GM12891 (cell line): Measurements from ENCODE around the gene ZBTB46.

Experiments used
- DNase-seq: peaks from one replicate; pipeline ENCODE4 v3.0.0; 2011; ENCODE audit warnings: low spot score; ENCODE audit not compliant: insufficient read length
- FAIRE-seq: peaks from 2 replicates; lab custom pipeline; 2011; peaks lifted over from hg19 to GRCh38; lab: Jason Lieb, UNC
- PAX5 ChIP-seq: IDR thresholded peaks from 2 replicates; pipeline ENCODE4 v1.6.1; 2011; ENCODE audit warnings: low read length, moderate library complexity, mild to moderate bottlenecking; ENCODE audit not compliant: insufficient read depth, severe bottlenecking
- POLR2A ChIP-seq: IDR thresholded peaks from 2 replicates; pipeline ENCODE4 v1.6.1; 2011; ENCODE audit warnings: low read depth, low read length, control low read depth
- POLR2AphosphoS5 ChIP-seq: IDR thresholded peaks from 2 replicates; pipeline ENCODE4 v1.6.1; 2011; ENCODE audit warnings: low read depth, low read length, control low read depth
- POU2F2 ChIP-seq: IDR thresholded peaks from 2 replicates; pipeline ENCODE4 v1.6.1; 2011; ENCODE audit warnings: low read depth, mild to moderate bottlenecking, control low read depth, low read length, moderate library complexity
- SPI1 ChIP-seq: IDR thresholded peaks from 2 replicates; pipeline ENCODE4 v1.6.1; 2011; ENCODE audit warnings: low read depth, low read length, control low read depth
- TAF1 ChIP-seq: IDR thresholded peaks from 2 replicates; pipeline ENCODE4 v1.6.1; 2011; ENCODE audit warnings: low read depth, low read length, control low read depth

ZBTB46 gene

GRCh38 chr20:63753381-63753780 lies 77.7 kb downstream of the ZBTB46 start:
- DNase-seq (no peak), FAIRE-seq (no peak)
- TF ChIP-seq PAX5 (no peak), POLR2AphosphoS5 (no peak), SPI1 (no peak), POU2F2 (no peak), TAF1 (no peak), POLR2A (no peak)

- DNase-seq (peak; percentile 13), FAIRE-seq (no peak)
- no peak for TF ChIP-seq POLR2A
- TF ChIP-seq TAF1: no peak
- no peak for TF ChIP-seq SPI1
These were observed 78.5 kb downstream of the ZBTB46 start for GRCh38 chr20:63752411-63753101.

GRCh38 chr20:63751471-63752271 lies 79.4 kb downstream of the ZBTB46 start:
- FAIRE-seq (no peak), DNase-seq (peak; percentile 35)
- TF ChIP-seq POLR2AphosphoS5 (no peak), PAX5 (no peak), TAF1 (no peak), POLR2A (no peak), POU2F2 (no peak), SPI1 (no peak)

- TF ChIP-seq TAF1 (no peak), SPI1 (no peak), POLR2A (no peak), PAX5 (no peak), POU2F2 (no peak), POLR2AphosphoS5 (no peak)
- no peak for DNase-seq
- no peak for FAIRE-seq
These were observed 80.1 kb downstream of the ZBTB46 start for GRCh38 chr20:63750807-63751470.

- no peak for TF ChIP-seq POLR2A
- DNase-seq (no peak), FAIRE-seq (no peak)
These were observed 81.2 kb downstream of the ZBTB46 start for GRCh38 chr20:63749597-63750508.

- TF ChIP-seq POLR2A (no peak), PAX5 (no peak), SPI1 (no peak), TAF1 (no peak), POLR2AphosphoS5 (no peak), POU2F2 (no peak)
- DNase-seq (no peak), FAIRE-seq (no peak)
These were observed 82.2 kb downstream of the ZBTB46 start for GRCh38 chr20:63748934-63749270.

- TF ChIP-seq POLR2AphosphoS5: no peak
- no peak for TF ChIP-seq PAX5
- TF ChIP-seq TAF1: no peak
- TF ChIP-seq SPI1: no peak
- no peak for FAIRE-seq
- DNase-seq: no peak
These were observed 82.8 kb downstream of the ZBTB46 start for GRCh38 chr20:63748070-63748933.

- no peak for TF ChIP-seq POU2F2
- TF ChIP-seq POLR2A: no peak
- TF ChIP-seq SPI1: no peak
- no peak for TF ChIP-seq TAF1
- no peak for TF ChIP-seq PAX5
- no peak for TF ChIP-seq POLR2AphosphoS5
- FAIRE-seq (no peak), DNase-seq (no peak)
These were observed 83.4 kb downstream of the ZBTB46 start for GRCh38 chr20:63747622-63748069.
